GM12878 (cell line): Measurements from ENCODE around the gene TSEN34. TPM values are rescaled to one million over a fixed set of nuclear protein-coding genes. Genes with fewer than 3 reads are reported as not detected.

Experiments
- ATAC-seq: fragments of 200-7000 bp; cut with Tn5 transposase; 3 replicates; pipeline ENCODE4 v1.9.1; 2020; ENCODE audit warnings: mild to moderate bottlenecking, moderate library complexity
- BruUV-seq: library from RNA; stranded (reverse); fragments of 400-500 nt; replicated peaks from 2 replicates; lab custom pipeline; 2021; lab: Mats Ljungman, UMichigan
- CTCF ChIA-PET: fragments of 300-600 bp; sonication (Branson Sonifier 250); formaldehyde crosslinking; extraction: SDS; loops from one replicate; lab custom pipeline; 2021; ENCODE audit warnings: inconsistent platforms; lab: Yijun Ruan, JAX
- POLR2A ChIA-PET: fragments of 350-600 bp; formaldehyde crosslinking; extraction: SDS; loops from one replicate; lab custom pipeline; 2021; ENCODE audit warnings: inconsistent platforms; lab: Charles Lee
- RAD21 ChIA-PET: fragments of 300-600 bp; sonication (Branson Sonifier 250); formaldehyde crosslinking; loops from one replicate; lab custom pipeline; 2023; ENCODE audit warnings: antibody characterized with exemption; ENCODE audit not compliant: unreplicated experiment; lab: Charles Lee
- SMC1A ChIA-PET: fragments of 300-600 bp; sonication (Branson Sonifier 250); formaldehyde crosslinking; loops from one replicate; lab custom pipeline; 2023; ENCODE audit not compliant: unreplicated experiment, uncharacterized antibody; lab: Charles Lee
- DNase-seq: peaks from one replicate; pipeline ENCODE4 v3.0.0-alpha.2; 2011; ENCODE audit warnings: low read depth, low spot score
- FAIRE-seq: peaks from 3 replicates; lab custom pipeline; 2011; peaks lifted over from hg19 to GRCh38; lab: Jason Lieb, UNC
- H2AFZ ChIP-seq: 2 replicates; pipeline ENCODE4 v1.6.0; 2011; ENCODE audit warnings: low read depth, low read length, control low read depth; ENCODE audit not compliant: control insufficient read depth
- H3K27ac ChIP-seq: 2 replicates; pipeline ENCODE4 v1.5.1; 2011; ENCODE audit warnings: control low read depth; ENCODE audit not compliant: control insufficient read depth, insufficient read depth
- H3K27me3 ChIP-seq, 2 experiments: replicated peaks in 1 of 2; 2 replicates each; pipeline versions ENCODE4 v1.6.0 to v1.6.1; 2011; ENCODE audit warnings: low read length in 1 of 2; ENCODE audit not compliant: control insufficient read depth in 2 of 2, insufficient read depth in 2 of 2
- H3K36me3 ChIP-seq, 2 experiments: 2 replicates each; pipeline ENCODE4 v1.5.1; 2011; ENCODE audit warnings: low read length in 1 of 2; ENCODE audit not compliant: control insufficient read depth in 2 of 2, insufficient read depth in 2 of 2
- H3K4me1 ChIP-seq: 2 replicates; pipeline ENCODE4 v1.6.1; 2011; ENCODE audit warnings: mild to moderate bottlenecking, low read length, moderate library complexity, mixed read lengths; ENCODE audit not compliant: control insufficient read depth, insufficient read depth
- H3K4me2 ChIP-seq: 2 replicates; pipeline ENCODE4 v1.6.0; 2011; ENCODE audit warnings: control low read depth; ENCODE audit not compliant: control insufficient read depth, insufficient read depth
- H3K4me3 ChIP-seq: fragments of 200-600 bp; sonication (generic); 2 replicates; pipeline ENCODE4 v1.5.1; 2016
- H3K79me2 ChIP-seq: 2 replicates; pipeline ENCODE4 v1.6.0; 2011; ENCODE audit warnings: low read length; ENCODE audit not compliant: control insufficient read depth, insufficient read depth
- H3K9ac ChIP-seq: 2 replicates; pipeline ENCODE4 v1.8.0; 2011; ENCODE audit warnings: low read length, control low read depth, mixed read lengths; ENCODE audit not compliant: control insufficient read depth, insufficient read depth
- H3K9me3 ChIP-seq: replicated peaks from 3 replicates; pipeline ENCODE4 v1.5.1; 2011; ENCODE audit warnings: mild to moderate bottlenecking, low read length; ENCODE audit not compliant: control insufficient read depth, insufficient read depth
- H4K20me1 ChIP-seq: 2 replicates; pipeline ENCODE4 v1.6.0; 2011; ENCODE audit not compliant: control insufficient read depth, insufficient read depth
- HDGF ChIP-seq: fragments of 450-650 bp; IDR thresholded peaks from 2 replicates; pipeline ENCODE4 v1.6.1; 2016; ENCODE audit warnings: antibody characterized with exemption
- IKZF1 ChIP-seq: fragments of 450-650 bp; conservative IDR thresholded peaks from 2 replicates; pipeline ENCODE4 v1.6.1; 2017; ENCODE audit warnings: antibody characterized with exemption, mild to moderate bottlenecking
- KLF5 ChIP-seq: fragments of 450-650 bp; IDR thresholded peaks from 2 replicates; pipeline ENCODE4 v1.6.1; 2014; ENCODE audit warnings: mild to moderate bottlenecking; ENCODE audit not compliant: partially characterized antibody
- NBN ChIP-seq: fragments of 450-650 bp; IDR thresholded peaks from 2 replicates; pipeline ENCODE4 v1.6.1; 2016
- NFYB ChIP-seq: IDR thresholded peaks from 2 replicates; pipeline ENCODE4 v1.6.1; 2011; ENCODE audit warnings: low read depth, mild to moderate bottlenecking, low read length, improper control_type of control experiment, moderate library complexity; ENCODE audit not compliant: insufficient read depth
- PAX5 ChIP-seq: IDR thresholded peaks from 2 replicates; pipeline ENCODE4 v1.6.1; 2011; ENCODE audit warnings: low read depth, low read length, borderline replicate concordance
- PAX8 ChIP-seq: fragments of 450-650 bp; IDR thresholded peaks from 2 replicates; pipeline ENCODE4 v1.6.1; 2017; ENCODE audit warnings: mild to moderate bottlenecking, moderate library complexity
- POLR2AphosphoS2 ChIP-seq: IDR thresholded peaks from 2 replicates; pipeline ENCODE4 v1.6.1; 2011; ENCODE audit warnings: low read depth, mild to moderate bottlenecking, low read length, improper control_type of control experiment, moderate library complexity
- SREBF1 ChIP-seq: IDR thresholded peaks from 2 replicates; pipeline ENCODE4 v1.6.1; 2012; ENCODE audit warnings: mild to moderate bottlenecking, low read length
- SUPT20H ChIP-seq: IDR thresholded peaks from 2 replicates; pipeline ENCODE4 v1.6.1; 2011; ENCODE audit warnings: low read depth, mild to moderate bottlenecking, low read length, moderate library complexity, borderline replicate concordance; ENCODE audit not compliant: control insufficient read depth
- TARDBP ChIP-seq: IDR thresholded peaks from 2 replicates; pipeline ENCODE4 v1.6.1; 2016; ENCODE audit warnings: borderline replicate concordance
- YY1 ChIP-seq: IDR thresholded peaks from 2 replicates; pipeline ENCODE4 v1.6.1; 2011; ENCODE audit warnings: low read depth, mild to moderate bottlenecking, low read length
- WGBS: methylation state at CpG from one replicate; pipeline ENCODE4 v1.1.6; 2016; ENCODE audit warnings: low lambda C conversion rate; ENCODE audit not compliant: insufficient replicate concordance, insufficient coverage; ENCODE audit errors: missing lambda C conversion rate; 5-methylcytosine and 5-hydroxymethylcytosine counted together
- in situ Hi-C: fragments of 300-500 bp; cut with MboI; formaldehyde crosslinking; loops from 9 replicates; pipeline ENCODE4 v1.14.3; 2018; ENCODE audit warnings: mixed read lengths
- intact Hi-C: fragments of 100-400 bp; cut with micrococcal nuclease; formaldehyde crosslinking; loops from one replicate; pipeline ENCODE4 v1.14.2; 2022; ENCODE audit not compliant: unreplicated experiment
- polyA plus RNA-seq, 11 experiments: library from polyadenylated mRNA; depleted of rRNA in 4 of 11; unstranded in 6 of 11; stranded (reverse) in 5 of 11; fragments of >200 nt; fragmentation: Nextera tagmentation in 4 of 11; fragmentation: Illumina TruSeq in 1 of 11; extraction: Ambion mirVana in 4 of 11; extraction: Trizol in 1 of 11; gene quantifications; 1 replicate in 1 of 11; 2 replicates in 10 of 11; pipeline versions ENCODE4 v1.2.1 to v1.2.3, GENCODE V29; 2011 to 2016; ENCODE audit warnings: inconsistent platforms in 2 of 11, missing spikeins in 2 of 11, low read depth in 1 of 11
- total RNA-seq, 4 experiments: library from RNA; depleted of rRNA in 3 of 4; stranded (reverse); fragments of >200 nt in 3 of 4; fragmentation: Illumina TruSeq in 1 of 4; extraction: Trizol in 1 of 4; gene quantifications; 2 replicates each; pipeline versions ENCODE4 v1.2.1 to v1.2.3, GENCODE V29; 2013 to 2021
- TF ChIP-seq, protein P1 (sequence below): fragments of 450-650 bp; IDR thresholded peaks from 2 replicates; pipeline ENCODE4 v1.6.1; 2014; ENCODE audit warnings: mild to moderate bottlenecking
- TF ChIP-seq, protein P2 (sequence below): fragments of 150-350 bp; IDR thresholded peaks from 2 replicates; pipeline ENCODE4 v1.6.1; 2014; ENCODE audit warnings: mild to moderate bottlenecking, low read depth, low read length
- TF ChIP-seq, protein P3 (sequence below): fragments of 150-350 bp; IDR thresholded peaks from 2 replicates; pipeline ENCODE4 v1.6.1; 2016; ENCODE audit warnings: low read depth, low read length

TSEN34 gene
- total and polyA plus RNA-seq, 10 of the 15 experiments (the other 5 are each of a cell fraction or from before 2014, with no cell fraction given), result 1.0 to 35.9 (median 16.8) TPM

DNA sequence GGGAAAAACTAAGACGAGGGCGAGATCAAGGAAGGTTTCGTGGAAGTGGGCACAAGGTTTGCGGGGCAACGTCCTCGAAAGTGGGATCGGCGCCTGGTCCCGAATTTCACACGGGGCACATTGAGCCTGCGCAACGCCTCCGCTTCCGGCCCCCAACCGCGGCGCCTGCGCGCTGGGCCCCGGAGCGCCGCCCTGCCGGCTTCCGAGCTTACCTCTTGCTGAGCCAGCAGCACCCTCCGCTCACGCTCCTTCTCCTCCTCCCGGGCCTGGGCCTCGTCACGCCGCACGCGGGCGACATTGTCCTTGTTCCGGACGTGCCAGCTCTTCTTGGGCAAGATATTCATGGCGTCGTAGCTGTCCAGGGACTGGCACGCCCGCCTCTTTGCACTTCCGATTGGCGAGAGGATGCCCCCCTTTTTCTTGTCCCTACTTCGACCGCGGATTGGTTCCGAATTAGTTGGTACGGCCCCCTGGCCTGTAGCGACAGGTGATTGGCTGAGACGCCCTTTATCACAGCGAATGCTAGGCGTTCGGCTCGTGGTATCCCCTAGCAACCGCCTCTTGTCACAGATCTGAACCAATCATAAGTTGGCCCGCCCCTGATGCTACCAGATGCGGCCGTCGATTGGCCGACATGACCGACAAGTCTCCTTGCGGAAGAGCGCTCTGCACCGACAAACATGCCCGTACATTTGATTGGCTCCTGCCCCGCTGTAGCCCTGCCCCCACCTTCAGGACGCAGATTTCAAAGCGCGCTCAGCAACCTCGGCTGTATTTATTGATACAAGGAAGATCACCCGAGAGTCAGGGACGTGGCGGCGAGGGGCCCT is 31.5 kb upstream of the TSEN34 start, which contains the start of gene LENG1:
Gene LENG1 (minus strand): TSS at position 370 of the 830 bp plus-strand sequence. CDS start 26 bp downstream, at position 344.
- peaks cover 4% of the 10 kb centered on the region; the same call in 1 of the 2 replicates for H3K4me1 ChIP-seq
- peak; percentile 99 for FAIRE-seq
- peak; percentile 91 for TF ChIP-seq YY1
- TF ChIP-seq, protein P1, sequence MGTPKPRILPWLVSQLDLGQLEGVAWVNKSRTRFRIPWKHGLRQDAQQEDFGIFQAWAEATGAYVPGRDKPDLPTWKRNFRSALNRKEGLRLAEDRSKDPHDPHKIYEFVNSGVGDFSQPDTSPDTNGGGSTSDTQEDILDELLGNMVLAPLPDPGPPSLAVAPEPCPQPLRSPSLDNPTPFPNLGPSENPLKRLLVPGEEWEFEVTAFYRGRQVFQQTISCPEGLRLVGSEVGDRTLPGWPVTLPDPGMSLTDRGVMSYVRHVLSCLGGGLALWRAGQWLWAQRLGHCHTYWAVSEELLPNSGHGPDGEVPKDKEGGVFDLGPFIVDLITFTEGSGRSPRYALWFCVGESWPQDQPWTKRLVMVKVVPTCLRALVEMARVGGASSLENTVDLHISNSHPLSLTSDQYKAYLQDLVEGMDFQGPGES, result peak; percentile 97
- peak; percentile 68 for TF ChIP-seq POLR2AphosphoS2
- no peak for TF ChIP-seq PAX8
- no peak for TF ChIP-seq TARDBP
- TF ChIP-seq HDGF, result peak; percentile 63; the same call in 1 of the 2 replicates
- TF ChIP-seq NBN, result peak; percentile 56
- TF ChIP-seq NFYB, result peak; percentile 98
- TF ChIP-seq, protein P2, sequence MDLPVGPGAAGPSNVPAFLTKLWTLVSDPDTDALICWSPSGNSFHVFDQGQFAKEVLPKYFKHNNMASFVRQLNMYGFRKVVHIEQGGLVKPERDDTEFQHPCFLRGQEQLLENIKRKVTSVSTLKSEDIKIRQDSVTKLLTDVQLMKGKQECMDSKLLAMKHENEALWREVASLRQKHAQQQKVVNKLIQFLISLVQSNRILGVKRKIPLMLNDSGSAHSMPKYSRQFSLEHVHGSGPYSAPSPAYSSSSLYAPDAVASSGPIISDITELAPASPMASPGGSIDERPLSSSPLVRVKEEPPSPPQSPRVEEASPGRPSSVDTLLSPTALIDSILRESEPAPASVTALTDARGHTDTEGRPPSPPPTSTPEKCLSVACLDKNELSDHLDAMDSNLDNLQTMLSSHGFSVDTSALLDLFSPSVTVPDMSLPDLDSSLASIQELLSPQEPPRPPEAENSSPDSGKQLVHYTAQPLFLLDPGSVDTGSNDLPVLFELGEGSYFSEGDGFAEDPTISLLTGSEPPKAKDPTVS, result no peak
- no peak for TF ChIP-seq PAX5
- peak; percentile 91 for TF ChIP-seq IKZF1
- TF ChIP-seq, protein P3, sequence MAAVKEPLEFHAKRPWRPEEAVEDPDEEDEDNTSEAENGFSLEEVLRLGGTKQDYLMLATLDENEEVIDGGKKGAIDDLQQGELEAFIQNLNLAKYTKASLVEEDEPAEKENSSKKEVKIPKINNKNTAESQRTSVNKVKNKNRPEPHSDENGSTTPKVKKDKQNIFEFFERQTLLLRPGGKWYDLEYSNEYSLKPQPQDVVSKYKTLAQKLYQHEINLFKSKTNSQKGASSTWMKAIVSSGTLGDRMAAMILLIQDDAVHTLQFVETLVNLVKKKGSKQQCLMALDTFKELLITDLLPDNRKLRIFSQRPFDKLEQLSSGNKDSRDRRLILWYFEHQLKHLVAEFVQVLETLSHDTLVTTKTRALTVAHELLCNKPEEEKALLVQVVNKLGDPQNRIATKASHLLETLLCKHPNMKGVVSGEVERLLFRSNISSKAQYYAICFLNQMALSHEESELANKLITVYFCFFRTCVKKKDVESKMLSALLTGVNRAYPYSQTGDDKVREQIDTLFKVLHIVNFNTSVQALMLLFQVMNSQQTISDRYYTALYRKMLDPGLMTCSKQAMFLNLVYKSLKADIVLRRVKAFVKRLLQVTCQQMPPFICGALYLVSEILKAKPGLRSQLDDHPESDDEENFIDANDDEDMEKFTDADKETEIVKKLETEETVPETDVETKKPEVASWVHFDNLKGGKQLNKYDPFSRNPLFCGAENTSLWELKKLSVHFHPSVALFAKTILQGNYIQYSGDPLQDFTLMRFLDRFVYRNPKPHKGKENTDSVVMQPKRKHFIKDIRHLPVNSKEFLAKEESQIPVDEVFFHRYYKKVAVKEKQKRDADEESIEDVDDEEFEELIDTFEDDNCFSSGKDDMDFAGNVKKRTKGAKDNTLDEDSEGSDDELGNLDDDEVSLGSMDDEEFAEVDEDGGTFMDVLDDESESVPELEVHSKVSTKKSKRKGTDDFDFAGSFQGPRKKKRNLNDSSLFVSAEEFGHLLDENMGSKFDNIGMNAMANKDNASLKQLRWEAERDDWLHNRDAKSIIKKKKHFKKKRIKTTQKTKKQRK, result peak; percentile 93
- peak; percentile 72; the same call in 1 of the 2 replicates for TF ChIP-seq SREBF1
- TF ChIP-seq SUPT20H, result no peak
- peak; percentile 92 for TF ChIP-seq KLF5

More for the DNA sequence above, 31.5 kb upstream of the TSEN34 start, which contains the start of gene LENG1:
- H4K20me1 ChIP-seq, result no peaks in the 10 kb centered on the region
- no TSS peak for BruUV-seq
- ATAC-seq, result peak; percentile 95
- WGBS, result 1% methylated on average over 68 of the region's 72 CpGs
- no peaks in the 10 kb centered on the region for H3K27me3 ChIP-seq
- H3K4me3 ChIP-seq, result peak within 1 kb of the TSS; percentile 95
- ChIA-PET RAD21 (interaction anchor here (0.8 to 2.1 kb wide), 4 partner anchors 10 to 30 kb away, joined by 3 to 14 read pairs (median 4); partner anchors contain the start of genes CNOT3 and MBOAT7), CTCF (interaction anchor here (0.8 to 2.1 kb wide), 5 partner anchors 8 to 107 kb away, joined by 3 to 15 read pairs (median 4); partner anchors contain the start of gene CNOT3), POLR2A (interaction anchor here (0.8 to 4.0 kb wide), 5 partner anchors 11 to 44 kb away, joined by 4 to 30 read pairs (median 6); partner anchors contain the start of genes CNOT3, MBOAT7, PRPF31 and TFPT), SMC1A (interaction anchor here (1.3 to 1.5 kb wide), 2 partner anchors 30 to 231 kb away, joined by 4 read pairs; partner anchors contain the start of gene MBOAT7)
- in situ Hi-C loops, result no loop called here
- no peaks in the 10 kb centered on the region; the same call in 2 of the 3 replicates for H3K9me3 ChIP-seq
- peak within 1 kb of the TSS; percentile 92 for H3K9ac ChIP-seq
- H3K4me2 ChIP-seq, result peak within 1 kb of the TSS; percentile 97
- peak within 1 kb of the TSS; percentile 93 for H3K27ac ChIP-seq
- H3K79me2 ChIP-seq, result peaks cover 8% of the 10 kb centered on the region
- H2AFZ ChIP-seq, result peak within 1 kb of the TSS; percentile 95
- DNase-seq, result peak; percentile 99
- intact Hi-C loops, result loop anchor here (1.0 kb wide), 2 partner anchors 22 to 31 kb away; partner anchors contain the start of gene CNOT3
- H3K36me3 ChIP-seq, result peaks cover 8 to 11% of the 10 kb centered on the region in 2 experiments; a peak in 3 of 4 replicates
